D721Med (cell line): ENCODE results near the gene LRFN3.
"Not testable (repeated sequence)": the region's sequence is repeated elsewhere in the genome, so short reads cannot be mapped to it uniquely, and the experiment has no call there.

ENCODE experiments used
- DNase-seq: peaks from one replicate; pipeline ENCODE4 v3.0.0; 2011; ENCODE audit warnings: low spot score; ENCODE audit not compliant: insufficient read length
- FAIRE-seq: peaks from 2 replicates; lab custom pipeline; 2011; peaks lifted over from hg19 to GRCh38; lab: Jason Lieb, UNC
- CTCF ChIP-seq: IDR thresholded peaks from 2 replicates; pipeline ENCODE4 v1.5.1; 2012; ENCODE audit warnings: mild to moderate bottlenecking, control low read depth; ENCODE audit not compliant: insufficient read depth; ENCODE audit errors: missing control alignments

The LRFN3 gene

GRCh38 chr19:35908010-35908441 lies 28.1 kb upstream of the LRFN3 start, which contains the start of gene TYROBP:
Gene TYROBP, minus strand, starts transcription at chr19:35908295. Its CDS starts 67 bp downstream, at chr19:35908228.
- TF ChIP-seq CTCF: no peak
- FAIRE-seq (no peak), DNase-seq (no peak)

- FAIRE-seq (no peak), DNase-seq (no peak)
- TF ChIP-seq CTCF: no peak
Measured at GRCh38 chr19:35908973-35909683, 27.0 kb upstream of the LRFN3 start.

GRCh38 chr19:35909684-35910035 lies 26.5 kb upstream of the LRFN3 start:
- FAIRE-seq: no peak
- no peak for TF ChIP-seq CTCF
- no peak for DNase-seq

- not testable (repeated sequence) for FAIRE-seq, DNase-seq
Measured at GRCh38 chr19:35910355-35910754, 25.8 kb upstream of the LRFN3 start.

- DNase-seq (no peak), FAIRE-seq (no peak)
- no peak for TF ChIP-seq CTCF
Measured at GRCh38 chr19:35911173-35911572, 25.0 kb upstream of the LRFN3 start.

GRCh38 chr19:35911790-35912189 lies 24.4 kb upstream of the LRFN3 start:
- TF ChIP-seq CTCF: no peak
- FAIRE-seq: no peak
- no peak for DNase-seq

GRCh38 chr19:35913589-35913988 lies 22.6 kb upstream of the LRFN3 start:
- TF ChIP-seq CTCF: no peak
- FAIRE-seq (no peak), DNase-seq (no peak)

- TF ChIP-seq CTCF: no peak
- DNase-seq (no peak), FAIRE-seq (no peak)
Measured at GRCh38 chr19:35915443-35915842, 20.7 kb upstream of the LRFN3 start.
